Activated CD8-positive, alpha-beta memory T cell treated with anti-CD3 and anti-CD28 coated beads, Interleukin-2, amount 50 U/mL, for 48 hours (primary cell): Measurements from ENCODE around the gene TACO1.

Source experiments
- DNase-seq: peaks from one replicate; pipeline ENCODE4 v3.0.0-alpha.2; 2020

TACO1 gene

GRCh38 chr17:63600569-63601438, at the start of gene TACO1:
TSS of gene TACO1 (plus strand) at chr17:63600895. CDS start at chr17:63601084, 189 bp downstream.
- peak; percentile 93 for DNase-seq

GRCh38 chr17:63552211-63552610, 48.5 kb upstream of the TACO1 start:
- peak; percentile 6 for DNase-seq

GRCh38 chr17:63555500-63556156, 45.1 kb upstream of the TACO1 start:
- no peak for DNase-seq

GRCh38 chr17:63557416-63557815, 43.3 kb upstream of the TACO1 start:
- no peak for DNase-seq

GRCh38 chr17:63558441-63558840, 42.3 kb upstream of the TACO1 start:
- no peak for DNase-seq

GRCh38 chr17:63561819-63562218, 38.9 kb upstream of the TACO1 start:
- no peak for DNase-seq

GRCh38 chr17:63563339-63563738, 37.4 kb upstream of the TACO1 start:
- no peak for DNase-seq

- DNase-seq, result peak; percentile 40
Observed at GRCh38 chr17:63564562-63564961, 36.1 kb upstream of the TACO1 start.

- no peak for DNase-seq
Observed at GRCh38 chr17:63567229-63567628, 33.5 kb upstream of the TACO1 start.

GRCh38 chr17:63568563-63568962, 32.1 kb upstream of the TACO1 start:
- no peak for DNase-seq

- no peak for DNase-seq
Observed at GRCh38 chr17:63571632-63572310, 28.9 kb upstream of the TACO1 start.

- DNase-seq, result peak; percentile 12
Observed at GRCh38 chr17:63573634-63574033, 27.1 kb upstream of the TACO1 start.

- DNase-seq, result peak; percentile 26
Observed at GRCh38 chr17:63578027-63578768, 22.5 kb upstream of the TACO1 start.

GRCh38 chr17:63578769-63579111, 22.0 kb upstream of the TACO1 start:
- DNase-seq, result peak; percentile 15

- DNase-seq, result no peak
Observed at GRCh38 chr17:63579633-63580032, 21.1 kb upstream of the TACO1 start.

- DNase-seq, result no peak
Observed at GRCh38 chr17:63587770-63588169, 12.9 kb upstream of the TACO1 start.

GRCh38 chr17:63588797-63589196, 11.9 kb upstream of the TACO1 start:
- DNase-seq, result no peak

GRCh38 chr17:63589646-63590045, 11.0 kb upstream of the TACO1 start:
- DNase-seq, result no peak

- no peak for DNase-seq
Observed at GRCh38 chr17:63592797-63593196, 7.9 kb upstream of the TACO1 start.

- no peak for DNase-seq
Observed at GRCh38 chr17:63595132-63595531, 5.6 kb upstream of the TACO1 start.

GRCh38 chr17:63596856-63597586, 3.7 kb upstream of the TACO1 start:
- no peak for DNase-seq

GRCh38 chr17:63598281-63598680, 2.4 kb upstream of the TACO1 start:
- DNase-seq, result no peak
